ENCODE results near the gene MRRF.

GRCh38 chr9:122216138-122216797 is 48.4 kb upstream of the MRRF start:
- TF ChIP-seq POLR2AphosphoS5 (IDR thresholded peaks at IDR 0.05; ENCODE audit: low read depth) (no peak), CTCF (IDR thresholded peaks at IDR 0.05; ENCODE audit: insufficient read depth, low read length) (no peak), REST (IDR thresholded peaks at IDR 0.05; ENCODE audit: insufficient replicate concordance, low read depth) (no peak), SPI1 (IDR thresholded peaks at IDR 0.05; ENCODE audit: borderline replicate concordance, low read depth) (no peak), GABPA (IDR thresholded peaks at IDR 0.05; ENCODE audit: low read depth) (no peak)
